ENCODE measurements around the gene TMPRSS6.

DNA sequence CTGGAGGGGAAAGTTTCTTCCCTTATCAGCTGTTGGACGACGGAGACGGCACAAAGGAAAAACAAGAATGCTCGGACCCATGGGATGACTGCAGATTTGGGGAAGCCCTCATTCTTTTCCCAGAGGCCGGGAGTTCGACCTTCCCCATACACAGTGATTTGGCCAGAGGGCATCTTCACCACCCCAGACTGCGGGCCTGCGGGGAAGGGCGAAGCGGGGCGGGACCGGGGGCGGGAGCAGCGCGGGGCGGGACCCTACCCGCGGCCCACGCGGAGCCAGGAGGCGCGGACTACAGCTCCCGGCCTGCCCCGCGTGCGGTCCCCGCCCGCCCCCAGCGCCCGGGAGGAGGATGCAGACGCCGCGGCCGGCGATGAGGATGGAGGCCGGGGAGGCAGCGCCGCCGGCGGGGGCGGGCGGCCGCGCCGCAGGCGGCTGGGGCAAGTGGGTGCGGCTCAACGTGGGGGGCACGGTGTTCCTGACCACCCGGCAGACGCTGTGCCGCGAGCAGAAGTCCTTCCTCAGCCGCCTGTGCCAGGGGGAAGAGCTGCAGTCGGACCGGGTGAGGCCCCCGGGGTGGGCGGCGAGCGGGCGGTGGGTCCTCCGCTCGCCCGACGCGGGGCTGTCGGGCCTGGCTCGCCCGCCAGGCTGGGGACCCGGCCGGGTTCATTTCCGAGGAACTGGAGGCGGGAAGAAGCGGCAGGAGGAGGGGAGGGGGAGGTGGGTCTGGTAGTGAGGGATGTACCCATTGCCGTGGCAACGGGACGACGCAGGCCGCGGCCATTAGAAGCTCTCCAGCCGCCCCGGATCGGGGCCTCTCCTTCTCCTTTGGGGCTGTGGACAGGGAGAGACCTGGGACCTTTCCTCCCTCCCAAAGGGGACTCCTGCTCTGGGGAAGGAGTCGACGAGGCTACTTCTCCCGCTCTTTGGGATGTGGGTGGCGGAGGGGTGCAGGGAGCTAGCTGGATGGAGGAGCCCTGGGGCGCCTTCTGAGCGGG, 57.8 kb downstream of the TMPRSS6 start, which contains the start of gene KCTD17:
- TF ChIP-seq, protein P1, sequence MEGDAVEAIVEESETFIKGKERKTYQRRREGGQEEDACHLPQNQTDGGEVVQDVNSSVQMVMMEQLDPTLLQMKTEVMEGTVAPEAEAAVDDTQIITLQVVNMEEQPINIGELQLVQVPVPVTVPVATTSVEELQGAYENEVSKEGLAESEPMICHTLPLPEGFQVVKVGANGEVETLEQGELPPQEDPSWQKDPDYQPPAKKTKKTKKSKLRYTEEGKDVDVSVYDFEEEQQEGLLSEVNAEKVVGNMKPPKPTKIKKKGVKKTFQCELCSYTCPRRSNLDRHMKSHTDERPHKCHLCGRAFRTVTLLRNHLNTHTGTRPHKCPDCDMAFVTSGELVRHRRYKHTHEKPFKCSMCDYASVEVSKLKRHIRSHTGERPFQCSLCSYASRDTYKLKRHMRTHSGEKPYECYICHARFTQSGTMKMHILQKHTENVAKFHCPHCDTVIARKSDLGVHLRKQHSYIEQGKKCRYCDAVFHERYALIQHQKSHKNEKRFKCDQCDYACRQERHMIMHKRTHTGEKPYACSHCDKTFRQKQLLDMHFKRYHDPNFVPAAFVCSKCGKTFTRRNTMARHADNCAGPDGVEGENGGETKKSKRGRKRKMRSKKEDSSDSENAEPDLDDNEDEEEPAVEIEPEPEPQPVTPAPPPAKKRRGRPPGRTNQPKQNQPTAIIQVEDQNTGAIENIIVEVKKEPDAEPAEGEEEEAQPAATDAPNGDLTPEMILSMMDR (IDR thresholded peaks at IDR 0.05; ENCODE audit: low read depth, low read length), result peak; percentile 15; the same call in 1 of the 2 replicates
- TF ChIP-seq EZH2phosphoT487 (IDR thresholded peaks at IDR 0.05; ENCODE audit: low read depth), result no peak
